GM21737 (cell line): Measurements from ENCODE around the gene ZSWIM5.
"Not testable (repeated sequence)": the region's sequence is repeated elsewhere in the genome, so short reads cannot be mapped to it uniquely, and the experiment has no call there.

ENCODE experiments used
- ATAC-seq: cut with Tn5 transposase; IDR thresholded peaks from one replicate; pipeline ENCODE4 v1.9.1; 2021; ENCODE audit warnings: mild to moderate bottlenecking, moderate library complexity; ENCODE audit not compliant: unreplicated experiment

ZSWIM5 gene

GRCh38 chr1:45205011-45205909 lies 1.1 kb downstream of the ZSWIM5 start:
- ATAC-seq: no peak

- no peak for ATAC-seq
These were observed 5.4 kb downstream of the ZSWIM5 start for GRCh38 chr1:45200906-45201500.

GRCh38 chr1:45200435-45200834 lies 6.0 kb downstream of the ZSWIM5 start:
- ATAC-seq: no peak

DNA sequence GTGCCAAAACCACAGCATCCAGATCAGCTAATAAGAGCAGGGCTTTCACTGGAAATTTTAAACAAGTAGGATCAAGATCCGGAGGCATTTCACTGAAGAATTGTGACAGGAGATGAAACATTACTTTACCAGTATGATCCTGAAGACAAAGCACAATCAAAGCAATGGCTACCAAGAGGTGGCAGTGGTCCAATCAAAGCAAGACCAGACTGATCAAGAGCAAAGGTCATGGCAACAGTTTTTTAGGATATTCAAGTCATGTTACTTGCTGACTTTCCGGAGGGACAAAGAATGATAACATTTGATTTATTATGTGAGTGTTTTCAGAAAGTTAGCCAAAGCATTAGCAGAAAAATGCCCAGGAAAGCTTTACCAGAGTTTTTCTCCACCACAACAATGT lies 8.2 kb downstream of the ZSWIM5 start:
- ATAC-seq: no peak

GRCh38 chr1:45196863-45197262 lies 9.5 kb downstream of the ZSWIM5 start:
- no peak for ATAC-seq

GRCh38 chr1:45191418-45191783 lies 15.0 kb downstream of the ZSWIM5 start:
- ATAC-seq: no peak

- ATAC-seq: no peak
These were observed 18.7 kb downstream of the ZSWIM5 start for GRCh38 chr1:45187725-45188124.

- ATAC-seq: not testable (repeated sequence)
These were observed 26.4 kb downstream of the ZSWIM5 start for GRCh38 chr1:45179918-45180519.

- ATAC-seq: no peak
These were observed 29.0 kb downstream of the ZSWIM5 start for GRCh38 chr1:45177452-45177851.

- ATAC-seq: no peak
These were observed 33.6 kb downstream of the ZSWIM5 start for GRCh38 chr1:45172764-45173163.

GRCh38 chr1:45172005-45172404 lies 34.4 kb downstream of the ZSWIM5 start:
- ATAC-seq: no peak

DNA sequence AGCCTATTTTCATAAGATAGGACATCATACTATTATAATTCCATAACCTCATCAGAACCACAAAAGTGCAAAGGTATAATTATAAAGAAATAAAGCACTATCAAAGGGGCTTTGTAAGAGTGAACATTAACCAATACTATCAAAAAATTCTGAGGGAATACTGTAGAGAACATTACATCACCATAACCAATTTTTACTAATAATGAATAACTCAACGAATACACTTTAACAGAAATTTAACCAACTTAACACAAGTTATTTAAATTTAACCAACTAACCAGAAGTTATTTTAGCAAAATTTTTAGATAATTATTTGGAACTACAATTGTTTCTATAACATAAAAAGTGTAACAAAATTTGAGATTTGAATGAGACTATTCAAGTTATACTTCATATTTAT lies 34.8 kb downstream of the ZSWIM5 start:
- no peak for ATAC-seq

DNA sequence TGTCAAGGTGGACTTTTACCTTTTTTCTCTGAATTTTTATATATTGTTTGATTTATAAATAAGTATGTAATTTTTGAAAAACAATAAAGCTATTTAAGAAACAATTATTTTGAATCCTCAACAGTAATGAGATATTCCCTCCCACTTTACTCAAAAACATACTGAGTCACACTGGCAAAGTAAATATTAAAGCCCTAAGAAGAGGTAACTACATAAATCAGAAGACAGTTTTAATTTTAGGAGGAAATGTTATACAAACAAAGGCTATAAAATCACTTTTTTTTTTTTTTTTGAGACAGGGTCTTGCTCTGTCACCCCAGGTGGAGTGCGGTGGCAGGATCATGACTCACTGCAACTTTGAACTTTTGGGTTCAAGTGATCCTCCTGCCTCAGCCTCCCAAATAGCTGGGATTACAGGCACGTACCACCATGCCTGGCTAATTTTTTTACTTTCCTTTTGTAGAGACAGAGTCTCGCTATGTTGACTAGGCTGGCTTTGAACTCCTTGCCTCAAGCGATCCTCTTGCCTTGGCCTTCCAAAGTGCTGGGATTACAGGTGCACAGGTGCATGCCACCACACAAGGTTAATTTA lies 36.2 kb downstream of the ZSWIM5 start:
- ATAC-seq: no peak

DNA sequence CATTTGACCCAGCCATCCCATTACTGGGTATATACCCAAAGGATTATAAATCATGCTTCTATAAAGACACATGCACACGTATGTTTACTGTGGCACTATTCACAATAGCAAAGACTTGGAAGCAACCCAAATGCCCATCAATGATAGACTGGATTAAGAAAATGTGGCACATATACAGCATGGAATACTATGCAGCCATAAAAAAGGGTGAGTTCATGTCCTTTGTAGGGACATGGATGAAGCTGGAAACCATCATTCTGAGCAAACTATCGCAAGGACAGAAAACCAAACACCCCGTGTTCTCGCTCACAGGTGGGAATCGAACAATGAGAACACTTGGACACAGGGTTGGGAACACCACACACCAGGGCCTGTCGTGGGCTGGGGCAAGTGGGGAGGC lies 38.5 kb downstream of the ZSWIM5 start:
- not testable (repeated sequence) for ATAC-seq

DNA sequence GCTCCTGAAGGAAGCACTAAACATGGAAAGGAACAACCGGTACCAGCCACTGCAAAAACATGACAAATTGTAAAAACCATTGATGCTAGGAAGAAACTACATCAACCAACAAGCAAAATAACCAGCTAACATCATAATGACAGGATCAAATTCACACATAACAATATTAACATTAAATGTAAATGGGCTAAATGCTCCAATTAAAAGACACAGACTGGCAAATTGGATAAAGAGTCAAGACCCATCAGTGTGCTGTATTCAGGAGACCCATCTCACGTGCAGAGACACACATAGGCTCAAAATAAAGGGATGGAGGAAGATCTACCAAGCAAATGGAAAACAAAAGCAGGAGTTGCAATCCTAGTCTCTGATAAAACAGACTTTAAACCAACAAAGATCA lies 42.1 kb downstream of the ZSWIM5 start:
- ATAC-seq: not testable (repeated sequence)

GRCh38 chr1:45163111-45163510 lies 43.3 kb downstream of the ZSWIM5 start:
- ATAC-seq: not testable (repeated sequence)

GRCh38 chr1:45162041-45163035 lies 44.1 kb downstream of the ZSWIM5 start:
- ATAC-seq: not testable (repeated sequence)

DNA sequence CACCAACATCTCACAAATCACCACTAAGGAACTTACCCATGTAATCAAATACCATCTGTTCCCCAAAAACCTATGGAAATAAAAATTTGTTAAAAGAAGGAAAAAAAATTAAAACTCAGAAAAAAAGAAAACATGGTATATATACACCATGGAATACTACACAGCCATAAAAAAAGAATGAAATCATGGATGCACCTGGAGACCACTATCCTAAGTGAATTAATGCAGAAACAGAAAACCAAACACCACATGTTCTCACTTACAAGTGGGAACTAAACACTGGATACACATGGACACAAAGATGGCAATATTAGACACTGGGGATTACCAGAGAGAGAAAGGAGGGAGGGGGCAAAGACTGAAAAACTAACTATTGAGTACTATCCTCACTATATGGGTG lies 50.4 kb downstream of the ZSWIM5 start:
- no peak for ATAC-seq

DNA sequence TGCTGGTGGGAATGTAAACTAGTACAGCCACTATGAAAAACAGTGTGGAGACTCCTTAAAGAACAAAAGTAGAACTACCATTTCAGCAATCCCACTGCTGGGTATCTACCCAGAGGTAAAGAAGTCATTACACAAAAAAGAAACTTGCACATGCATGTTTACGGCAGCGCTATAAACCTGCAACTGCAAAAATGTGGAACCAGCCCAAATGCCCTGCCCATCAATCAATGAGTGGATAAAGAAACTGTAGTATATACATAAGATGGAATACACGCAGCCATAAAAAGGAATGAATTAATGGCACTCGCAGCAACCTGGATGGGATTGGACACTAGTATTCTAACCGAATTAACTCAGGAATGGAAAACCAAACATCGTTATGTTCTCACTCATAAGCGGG lies 51.0 kb downstream of the ZSWIM5 start:
- ATAC-seq: no peak

DNA sequence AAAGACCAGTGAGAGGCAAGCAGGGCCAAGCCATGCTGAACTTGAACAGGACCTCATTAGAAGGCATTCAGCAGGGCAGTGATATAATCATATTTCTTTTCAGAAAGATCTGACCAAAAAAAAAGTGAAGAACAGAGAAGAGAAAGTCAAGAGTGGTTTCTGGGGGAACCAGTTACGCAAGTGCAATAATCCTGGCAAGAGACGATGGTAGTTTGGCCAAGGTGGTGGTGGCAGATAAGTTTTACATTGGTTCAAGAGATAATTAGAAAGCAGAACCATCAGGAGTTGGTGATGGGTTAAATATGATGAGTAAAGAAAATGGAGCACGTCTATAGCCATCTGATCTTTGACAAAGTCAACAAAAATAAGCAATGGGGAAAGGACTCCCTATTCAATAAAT lies 54.3 kb downstream of the ZSWIM5 start:
- ATAC-seq: no peak
